ENCODE data around the gene IL5.
"Not testable (repeated sequence)": the region's sequence is repeated elsewhere in the genome, so short reads cannot be mapped to it uniquely, and the experiment has no call there.

Gene IL5

DNA sequence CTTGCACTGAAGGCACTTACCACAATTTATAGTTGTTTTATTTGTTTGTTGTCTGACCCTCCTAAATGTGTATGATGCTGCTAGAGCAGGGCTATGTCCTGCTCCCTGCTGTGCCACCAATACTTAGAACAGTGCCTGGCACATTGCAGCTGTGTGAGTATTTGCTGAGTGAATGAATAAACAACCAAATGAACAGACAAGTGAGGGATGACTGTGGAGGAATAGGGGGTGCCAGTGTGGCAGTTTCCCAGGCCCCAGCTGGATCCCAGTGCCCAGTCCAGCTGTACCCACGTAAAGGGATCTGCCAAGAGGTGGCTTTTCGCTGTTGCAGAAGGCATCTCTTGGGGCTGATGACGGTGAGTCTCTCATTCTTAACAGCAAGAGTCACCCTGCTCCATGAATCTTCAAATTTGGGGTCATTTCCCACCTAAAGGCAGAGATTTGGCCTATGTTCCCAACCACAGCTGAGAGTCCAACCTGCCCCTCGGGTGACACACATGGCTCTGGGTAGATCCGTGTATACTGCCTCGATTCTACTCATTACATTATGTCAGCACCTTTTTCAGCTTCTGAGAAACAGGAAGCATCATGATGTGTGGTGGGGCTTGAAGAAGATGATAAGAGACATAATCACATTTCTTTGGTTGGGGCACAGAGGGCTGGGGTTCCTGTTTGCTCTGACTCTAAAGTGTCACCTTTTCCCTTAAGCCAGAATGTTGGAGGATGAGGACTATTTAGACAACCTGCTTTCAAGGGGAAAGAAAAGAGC lies 14.3 kb downstream of the IL5 start:
- DNase-seq = peak in 1 of 2 donors; percentile 9

DNA sequence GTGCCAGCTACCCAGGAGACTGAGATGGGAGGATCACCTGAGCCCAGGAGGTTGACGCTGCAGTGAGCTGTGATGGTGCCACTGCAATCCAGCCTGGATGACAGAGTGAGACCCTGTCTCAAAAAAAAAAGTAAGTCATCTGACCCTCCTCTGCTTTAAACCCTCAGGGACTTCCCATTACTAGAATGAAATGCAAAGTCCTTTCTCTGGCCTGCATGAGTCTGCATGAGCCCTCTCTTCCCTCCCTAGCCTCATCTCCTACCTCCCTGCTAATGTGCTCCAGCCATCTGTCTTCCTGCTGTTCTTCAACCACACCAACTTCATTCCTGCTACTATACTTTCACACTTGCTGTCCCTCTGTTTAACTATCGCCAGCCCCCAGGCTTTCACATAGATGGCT lies 15.3 kb downstream of the IL5 start:
- no peak for DNase-seq

- no peak for DNase-seq
Measured at GRCh38 chr5:132526974-132527564, 16.3 kb downstream of the IL5 start.

DNA sequence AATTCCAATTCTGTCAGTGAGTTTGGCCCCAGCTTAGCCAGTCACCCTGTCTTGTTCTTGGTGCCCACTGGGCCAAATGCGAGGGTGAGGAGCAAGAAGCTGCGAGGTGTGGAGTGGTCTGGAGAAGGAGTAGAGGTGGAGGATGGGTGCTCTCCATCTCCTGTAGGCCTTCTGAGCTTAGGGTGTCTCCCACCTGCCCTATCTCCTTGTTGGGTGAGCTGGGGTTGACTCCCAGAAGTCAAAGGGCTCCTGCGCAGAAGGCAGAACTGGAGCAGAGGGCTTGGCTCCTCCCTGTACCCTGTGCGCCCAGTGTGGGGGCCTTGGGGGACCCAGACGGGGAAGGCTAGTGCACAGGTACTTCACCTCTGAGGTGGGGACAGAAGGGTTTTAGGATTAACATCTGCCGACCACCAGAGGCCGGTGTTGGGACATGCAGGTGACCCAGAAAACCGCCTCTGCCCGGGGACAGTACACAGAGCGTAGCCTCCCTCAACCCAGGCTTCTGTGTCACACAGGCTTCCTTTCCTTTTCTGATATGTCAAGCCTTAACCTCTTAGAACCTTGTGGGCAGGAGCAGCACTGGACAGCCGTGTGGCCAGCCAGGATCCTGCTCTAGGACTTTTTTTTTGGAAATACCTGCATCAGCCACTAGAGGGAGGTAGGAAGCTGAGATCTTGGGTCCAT lies 16.9 kb downstream of the IL5 start:
- peak; percentile 3 to 60 for DNase-seq

DNA sequence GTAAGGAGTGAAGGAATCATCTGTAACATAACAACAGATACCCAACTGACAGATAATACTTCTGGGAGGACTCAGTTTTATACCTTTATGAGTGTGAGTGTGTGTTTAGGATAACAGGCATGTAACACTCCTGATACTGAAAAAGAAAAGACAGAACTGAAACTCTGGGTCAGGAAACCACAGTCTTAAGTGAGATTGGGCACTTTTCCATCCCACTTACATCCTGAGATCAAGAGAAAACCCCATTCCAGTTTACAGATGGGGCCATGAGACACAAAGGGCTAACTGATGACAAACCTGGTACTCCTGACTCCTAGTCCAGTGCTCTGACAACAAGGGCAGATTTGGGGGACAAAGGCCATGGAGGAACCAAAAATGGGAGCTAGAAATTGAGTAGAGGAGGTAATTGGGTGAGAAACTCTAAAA lies 18.0 kb downstream of the IL5 start:
- no peak for DNase-seq

DNA sequence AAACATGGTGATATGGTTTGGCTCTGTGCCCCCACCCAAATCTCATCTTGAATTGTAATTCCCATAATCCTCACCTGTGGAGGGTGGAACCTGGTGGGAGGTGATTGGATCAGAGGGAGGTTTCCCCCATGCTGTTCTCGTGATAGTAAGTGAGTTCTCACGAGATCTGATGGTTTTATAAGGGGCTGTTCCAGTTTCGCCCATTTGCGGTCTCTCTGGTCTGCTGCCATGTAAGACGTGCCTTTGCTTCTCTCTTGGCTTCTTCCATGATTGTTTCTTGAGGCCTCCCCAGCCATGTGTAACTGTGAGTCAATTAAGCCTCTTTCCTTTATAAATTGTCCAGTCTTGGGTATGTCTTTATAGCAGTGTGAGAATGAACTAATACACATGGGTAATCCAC lies 18.4 kb downstream of the IL5 start:
- not testable (repeated sequence) for DNase-seq

DNA sequence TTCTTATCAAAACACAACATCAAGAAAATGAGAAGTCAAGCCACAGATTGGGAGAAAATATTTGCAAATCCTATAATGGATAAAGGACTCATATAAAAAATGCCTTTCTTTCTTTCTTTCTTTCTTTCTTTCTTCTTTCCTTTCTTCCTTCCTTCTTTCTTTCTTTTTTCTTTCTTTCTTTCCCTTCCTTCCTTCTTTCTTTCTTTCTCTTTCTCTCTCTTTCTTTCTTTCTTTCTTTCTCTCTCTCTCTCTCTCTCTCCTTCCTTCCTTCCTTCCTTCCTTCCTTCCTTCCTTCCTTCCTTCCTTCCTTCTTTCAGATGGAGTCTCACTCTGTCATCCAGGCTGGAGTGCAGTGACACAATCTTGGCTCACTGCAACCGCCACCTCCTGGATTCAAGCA lies 21.3 kb downstream of the IL5 start:
- not testable (repeated sequence) for DNase-seq

- not testable (repeated sequence) for DNase-seq
Measured at GRCh38 chr5:132513618-132514336, 29.5 kb downstream of the IL5 start.

DNA sequence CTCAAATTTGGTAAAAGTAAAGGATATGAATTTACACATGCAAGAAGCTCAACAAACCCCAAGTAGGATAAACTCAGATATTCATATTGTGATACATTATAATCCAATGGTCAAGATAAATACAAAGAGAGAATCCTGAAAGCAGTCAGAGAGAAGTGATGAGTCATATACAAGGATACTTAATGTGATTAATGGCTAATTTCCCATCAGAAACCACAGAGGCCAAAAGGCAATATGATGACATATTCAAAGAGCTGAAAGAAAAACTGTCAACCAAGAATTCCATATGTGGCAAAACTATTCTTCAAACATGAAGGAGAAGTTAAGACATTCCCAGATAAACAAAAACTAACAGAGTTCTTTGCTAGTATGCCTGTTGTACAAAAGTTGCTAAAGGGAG lies 33.2 kb downstream of the IL5 start:
- no peak for DNase-seq

- DNase-seq = no peak
Measured at GRCh38 chr5:132506094-132506692, 37.1 kb downstream of the IL5 start.

DNA sequence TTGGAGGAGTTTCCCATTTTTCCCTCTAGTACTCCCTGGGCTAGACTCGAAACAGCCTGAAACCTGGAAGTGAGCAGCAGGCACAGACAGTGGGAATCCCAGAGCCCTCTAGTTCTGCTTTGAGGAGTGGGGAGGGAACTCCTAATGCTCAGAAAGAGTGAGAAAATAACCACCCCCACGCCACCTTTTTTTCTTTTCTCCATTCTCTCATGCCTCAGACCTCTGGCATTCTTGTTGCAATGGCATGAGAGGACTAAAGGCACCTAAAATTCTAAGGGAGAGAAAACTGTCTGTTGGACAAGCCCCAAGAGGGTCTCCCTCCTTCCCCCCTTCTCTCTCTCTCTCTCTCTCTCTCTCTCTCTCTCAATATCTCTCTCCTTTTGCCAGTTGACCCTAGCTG lies 37.7 kb downstream of the IL5 start:
- no peak for DNase-seq

DNA sequence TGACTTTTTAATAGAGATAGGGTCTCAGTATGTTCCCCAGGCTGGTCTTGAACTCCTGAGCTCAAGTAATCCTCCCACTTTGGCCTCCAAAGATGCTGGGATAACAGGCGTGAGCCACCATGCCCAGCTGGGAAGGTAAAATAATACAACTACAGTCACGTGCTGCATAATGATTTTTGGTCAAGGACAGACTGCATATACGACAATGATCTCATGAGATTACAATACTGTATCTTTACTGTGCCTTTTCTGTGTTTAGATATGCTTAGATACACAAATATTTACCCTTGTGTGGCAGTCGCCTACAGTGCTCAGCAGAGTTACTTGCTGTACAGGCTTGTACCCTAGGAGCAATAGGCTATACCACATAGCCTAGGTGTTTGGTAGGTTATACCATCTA lies 38.6 kb downstream of the IL5 start:
- no peak for DNase-seq

- DNase-seq = no peak
Measured at GRCh38 chr5:132503244-132503643, 40.1 kb downstream of the IL5 start.

DNA sequence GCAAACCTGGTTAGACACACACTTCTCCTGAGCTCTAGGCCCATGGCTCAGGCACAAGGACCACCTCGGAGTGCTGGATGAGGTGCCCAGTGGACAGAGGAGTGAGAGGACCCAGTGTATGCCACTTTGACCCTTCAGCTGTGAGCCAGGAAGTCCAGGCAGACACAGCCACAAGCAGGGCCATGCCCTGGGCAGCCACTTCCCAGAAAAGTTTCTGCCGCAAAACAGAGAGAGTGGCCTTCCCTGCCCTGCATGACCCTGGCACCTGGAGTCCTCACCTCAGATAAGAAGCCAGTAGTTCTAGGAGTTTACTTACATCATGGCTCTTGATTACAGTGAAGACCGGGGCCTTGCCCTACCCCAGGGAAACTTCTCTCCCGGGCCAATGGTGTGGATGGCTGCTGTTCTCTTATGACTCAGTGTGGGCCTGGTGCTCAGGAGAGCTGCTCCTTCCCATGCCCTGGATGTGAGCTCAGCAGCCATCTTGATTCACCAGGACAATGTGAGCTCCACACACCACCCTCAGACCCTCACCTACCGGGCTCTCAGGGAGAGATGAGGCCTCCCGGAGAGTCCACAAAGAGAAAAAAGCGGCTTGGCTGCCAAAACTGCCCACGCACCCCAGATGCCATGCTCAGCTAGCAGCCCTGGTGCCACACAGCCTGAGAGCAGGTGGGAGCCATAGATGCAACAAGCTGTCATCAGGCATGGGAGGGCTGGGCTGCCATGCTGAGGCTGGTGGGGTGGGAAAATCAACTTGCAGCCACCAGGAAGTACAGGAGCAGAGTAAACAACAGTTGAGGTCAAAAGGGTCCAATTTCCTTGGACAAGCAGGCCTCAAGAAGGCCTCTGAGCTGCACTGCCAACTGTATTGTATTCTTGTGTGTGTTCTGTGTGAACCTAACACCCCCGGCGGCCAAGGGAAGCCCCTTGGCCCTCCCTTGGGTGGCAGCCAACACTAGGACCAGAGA lies 41.1 kb downstream of the IL5 start:
- no peak for DNase-seq

DNA sequence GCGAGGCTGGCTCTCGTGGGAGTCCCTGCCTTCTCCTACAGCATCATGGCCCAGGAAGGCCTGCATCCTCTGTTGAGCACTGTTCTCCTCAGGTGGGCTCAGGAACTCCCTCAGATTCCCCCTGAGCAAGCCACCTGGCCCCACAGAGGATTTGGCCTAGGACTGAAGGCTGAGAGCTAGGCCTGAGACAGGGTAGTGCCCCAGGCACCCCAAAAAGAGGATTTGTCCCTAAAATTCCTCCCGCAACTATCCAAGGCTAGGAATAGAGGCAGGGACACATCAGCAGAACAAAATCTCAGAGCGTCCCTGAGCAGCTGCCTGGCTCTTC lies 41.7 kb downstream of the IL5 start:
- no peak for DNase-seq

GRCh38 chr5:132500931-132501628 lies 42.2 kb downstream of the IL5 start:
- peak; percentile 81 to 84 for DNase-seq

- no peak for DNase-seq
Measured at GRCh38 chr5:132500244-132500930, 42.9 kb downstream of the IL5 start.

DNA sequence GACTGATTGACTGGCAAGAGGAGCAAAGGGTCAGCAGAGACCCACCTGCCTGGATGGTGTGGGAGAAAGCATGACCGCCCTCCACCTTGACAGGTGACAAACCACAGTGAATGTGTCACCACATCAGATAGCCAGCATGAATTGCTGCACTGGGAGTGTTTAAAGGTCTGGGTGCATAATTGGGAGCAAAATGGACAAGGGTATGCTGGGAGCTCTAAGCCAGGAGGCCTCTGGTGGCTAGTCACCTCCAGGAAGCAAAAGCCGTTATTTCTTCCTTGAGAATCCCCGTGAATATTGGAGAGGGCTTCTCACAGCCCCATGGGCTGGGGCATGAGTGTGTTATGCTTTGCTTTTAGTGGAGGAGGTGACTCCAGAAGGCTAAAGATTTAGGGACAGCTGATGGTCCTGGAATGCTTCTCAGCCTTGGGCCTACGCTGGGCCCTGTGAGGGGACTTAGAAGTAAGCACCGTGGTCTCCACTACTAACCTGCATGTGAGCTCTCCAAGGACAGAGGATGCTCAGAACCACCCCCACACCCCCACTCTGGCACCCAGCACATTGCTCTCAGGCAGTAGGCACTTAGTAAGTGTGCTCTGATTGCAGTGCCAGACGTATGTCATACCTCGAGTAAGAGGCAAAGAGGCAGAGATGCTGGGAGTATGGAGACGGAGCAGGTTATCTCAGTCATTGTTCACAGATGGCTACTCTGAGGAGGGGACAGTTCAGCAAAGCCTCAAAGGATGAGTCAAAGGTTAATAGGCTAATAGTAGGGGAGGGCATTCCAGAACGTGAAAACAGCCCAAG lies 43.7 kb downstream of the IL5 start:
- no peak for DNase-seq

GRCh38 chr5:132498686-132499271 lies 44.5 kb downstream of the IL5 start:
- DNase-seq = no peak

All from CD4-positive, alpha-beta T cell treated with Interleukin-1 beta for 1 hour (primary cell).